Neural crest cell (in vitro differentiated cells): Measurements from ENCODE around the gene MGAT4C. TPM values are rescaled to one million over a fixed set of nuclear protein-coding genes. Genes with fewer than 3 reads are reported as not detected.
"Not testable (repeated sequence)": the region's sequence is repeated elsewhere in the genome, so short reads cannot be mapped to it uniquely, and the experiment has no call there.

Experiments used
- DNase-seq: peaks from one replicate; pipeline ENCODE4 v3.0.0; 2021; ENCODE audit warnings: low read depth, mixed read lengths, low spot score
- H3K27ac Mint-ChIP-seq: one replicate; pipeline ENCODE4 v1.8.0; 2021; ENCODE audit warnings: mild to moderate bottlenecking, mixed read lengths; ENCODE audit not compliant: unreplicated experiment
- H3K27me3 Mint-ChIP-seq: 2 replicates; pipeline ENCODE4 v1.8.0; 2021; ENCODE audit warnings: low read depth, mild to moderate bottlenecking, mixed read lengths
- H3K36me3 Mint-ChIP-seq: 2 replicates; pipeline ENCODE4 v1.8.0; 2021; ENCODE audit warnings: low read depth, mild to moderate bottlenecking, mixed read lengths
- H3K4me1 Mint-ChIP-seq: 2 replicates; pipeline ENCODE4 v1.8.0; 2021; ENCODE audit warnings: mixed read lengths
- H3K4me3 Mint-ChIP-seq: one replicate; pipeline ENCODE4 v1.8.0; 2021; ENCODE audit warnings: mild to moderate bottlenecking, mixed read lengths
- H3K9me3 Mint-ChIP-seq: 2 replicates; pipeline ENCODE4 v1.8.0; 2021; ENCODE audit warnings: mixed read lengths
- CTCF ChIP-seq: fragments of 200-600 bp; sonication (generic); conservative IDR thresholded peaks from 2 replicates; pipeline ENCODE4 v1.5.0; 2021; ENCODE audit warnings: antibody characterized with exemption, mild to moderate bottlenecking
- total RNA-seq: library from RNA; stranded (reverse); gene quantifications from 2 replicates; pipeline ENCODE4 v1.2.1, GENCODE V29; 2021

The MGAT4C gene
- total RNA-seq, 1 donor from 2014 or later: 0.07 TPM

- H3K9me3 Mint-ChIP-seq: no peaks in the 10 kb centered on the region
These were observed 164.5 kb downstream of the MGAT4C start for GRCh38 chr12:86091681-86092080.

GRCh38 chr12:86081843-86082242, 174.3 kb downstream of the MGAT4C start:
- Mint-ChIP-seq H3K36me3 (no peaks in the 10 kb centered on the region), H3K27ac (no peak overlapping the region)
- no peak for TF ChIP-seq CTCF

More at GRCh38 chr12:86091681-86092080, 164.5 kb downstream of the MGAT4C start:
- no peaks in the 10 kb centered on the region for H3K27me3 Mint-ChIP-seq
- TF ChIP-seq CTCF: no peak
- no peak for DNase-seq
- H3K27ac Mint-ChIP-seq: no peak overlapping the region
- peaks cover 18% of the 10 kb centered on the region for H3K4me1 Mint-ChIP-seq
- H3K36me3 Mint-ChIP-seq: no peaks in the 10 kb centered on the region
- no peak overlapping the region for H3K4me3 Mint-ChIP-seq

GRCh38 chr12:86059052-86059451, 197.1 kb downstream of the MGAT4C start:
- not testable (repeated sequence) for H3K9me3 Mint-ChIP-seq, H3K4me3 Mint-ChIP-seq, H3K27me3 Mint-ChIP-seq, H3K27ac Mint-ChIP-seq, H3K36me3 Mint-ChIP-seq, H3K4me1 Mint-ChIP-seq, DNase-seq

More at GRCh38 chr12:86081843-86082242, 174.3 kb downstream of the MGAT4C start:
- DNase-seq: no peak
- H3K4me1 Mint-ChIP-seq: peaks cover 25% of the 10 kb centered on the region
- no peak overlapping the region for H3K4me3 Mint-ChIP-seq
- peaks cover 6% of the 10 kb centered on the region for H3K9me3 Mint-ChIP-seq
- H3K27me3 Mint-ChIP-seq: no peaks in the 10 kb centered on the region

- H3K27ac Mint-ChIP-seq: no peak overlapping the region
- peaks cover 5% of the 10 kb centered on the region for H3K9me3 Mint-ChIP-seq
- no peak for TF ChIP-seq CTCF
- H3K4me1 Mint-ChIP-seq: no peaks in the 10 kb centered on the region
- no peaks in the 10 kb centered on the region for H3K27me3 Mint-ChIP-seq
- H3K36me3 Mint-ChIP-seq: no peaks in the 10 kb centered on the region
- DNase-seq: no peak
- H3K4me3 Mint-ChIP-seq: no peak overlapping the region
These were observed 198.9 kb downstream of the MGAT4C start for GRCh38 chr12:86057092-86057845.

GRCh38 chr12:86052921-86053320, 203.3 kb downstream of the MGAT4C start:
- Mint-ChIP-seq H3K36me3 (no peaks in the 10 kb centered on the region), H3K4me3 (no peak overlapping the region), H3K9me3 (peaks cover 5% of the 10 kb centered on the region), H3K27me3 (no peaks in the 10 kb centered on the region), H3K4me1 (no peaks in the 10 kb centered on the region), H3K27ac (no peak overlapping the region)
- TF ChIP-seq CTCF: no peak
- DNase-seq: no peak

GRCh38 chr12:86050010-86050409, 206.2 kb downstream of the MGAT4C start:
- no peaks in the 10 kb centered on the region for H3K4me1 Mint-ChIP-seq
- H3K4me3 Mint-ChIP-seq: no peak overlapping the region
- no peak overlapping the region for H3K27ac Mint-ChIP-seq
- no peaks in the 10 kb centered on the region for H3K36me3 Mint-ChIP-seq
- no peaks in the 10 kb centered on the region for H3K9me3 Mint-ChIP-seq
- DNase-seq: no peak
- H3K27me3 Mint-ChIP-seq: no peaks in the 10 kb centered on the region
- no peak for TF ChIP-seq CTCF
